Stimulated activated CD4-positive, alpha-beta T cell treated with anti-CD3 and anti-CD28 coated beads, TNF-alpha, amount 100 ng/mL, for 24 hours (primary cell): ENCODE measurements around the gene ZWILCH.
"Not testable (repeated sequence)": the region's sequence is repeated elsewhere in the genome, so short reads cannot be mapped to it uniquely, and the experiment has no call there.

Source experiments
- DNase-seq, 3 experiments: peaks; one replicate each; pipeline ENCODE4 v3.0.0-alpha.2; 2020; ENCODE audit warnings: low read depth in 3 of 3

ZWILCH gene

GRCh38 chr15:66581972-66582537, 76.9 kb downstream of the ZWILCH start:
- DNase-seq, result no peak

DNA sequence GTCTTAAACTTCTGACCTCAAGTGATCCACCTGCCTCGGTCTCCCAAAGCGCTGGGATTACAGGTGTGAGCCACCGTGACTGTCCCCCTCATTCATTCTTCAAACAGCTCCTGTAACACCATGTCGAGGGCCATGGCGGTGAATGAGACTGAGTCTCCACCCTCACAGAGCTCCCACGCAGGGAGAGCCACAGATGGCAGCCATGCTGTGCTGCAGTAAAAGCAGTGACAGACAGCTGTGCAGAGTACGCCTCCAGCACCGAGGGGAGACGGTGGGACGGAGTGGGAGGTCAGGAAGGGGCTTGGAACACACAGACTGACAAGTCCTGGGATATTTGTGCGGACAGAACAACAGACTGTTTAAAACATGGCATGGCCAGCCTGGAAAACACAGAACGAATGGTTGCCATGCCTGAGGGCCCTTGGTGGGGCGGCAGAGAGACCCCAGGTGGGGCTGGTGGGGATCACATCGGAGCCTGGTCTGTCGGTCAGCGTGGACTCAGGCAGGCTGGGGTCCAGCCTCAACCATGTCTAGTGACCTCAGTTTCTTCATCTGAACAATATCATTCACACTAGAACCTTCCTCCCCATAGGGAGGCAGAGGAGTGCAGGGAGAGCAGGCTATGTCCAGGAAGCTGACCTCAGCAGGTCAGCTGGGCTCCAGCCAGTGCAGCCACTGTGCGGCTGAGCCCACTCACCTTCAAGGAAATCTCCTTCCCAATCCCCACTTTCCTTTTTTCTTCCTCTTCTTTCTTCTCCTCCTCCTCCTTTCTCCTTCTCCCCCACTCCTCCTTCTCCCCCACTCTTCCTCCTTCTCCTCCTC, 81.2 kb downstream of the ZWILCH start:
- DNase-seq, result no peak

DNA sequence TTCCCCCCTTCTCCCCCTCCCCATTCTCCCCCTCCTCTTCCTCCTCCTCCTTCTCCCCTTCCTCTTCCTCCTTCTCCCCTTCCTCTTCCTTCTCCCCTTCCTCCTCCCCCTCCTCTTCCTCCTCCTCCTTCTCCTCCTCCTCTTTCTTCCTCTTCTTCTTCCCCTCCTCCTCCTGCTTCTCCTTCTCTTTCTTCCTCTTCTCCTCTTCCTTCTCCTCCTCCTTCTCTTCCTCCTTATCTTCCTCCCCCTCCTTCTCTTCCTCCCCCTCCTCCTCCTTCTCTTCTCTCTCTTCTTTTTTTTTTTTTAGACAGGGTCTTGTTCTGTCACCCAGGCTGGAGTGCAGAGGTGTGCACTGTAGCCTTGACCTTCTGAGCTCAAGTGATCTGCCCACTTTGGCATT, 81.9 kb downstream of the ZWILCH start:
- DNase-seq, result no peak

- DNase-seq, result no peak
These were observed 82.6 kb downstream of the ZWILCH start for GRCh38 chr15:66587749-66588148.

GRCh38 chr15:66588537-66588936, 83.4 kb downstream of the ZWILCH start:
- no peak for DNase-seq

DNA sequence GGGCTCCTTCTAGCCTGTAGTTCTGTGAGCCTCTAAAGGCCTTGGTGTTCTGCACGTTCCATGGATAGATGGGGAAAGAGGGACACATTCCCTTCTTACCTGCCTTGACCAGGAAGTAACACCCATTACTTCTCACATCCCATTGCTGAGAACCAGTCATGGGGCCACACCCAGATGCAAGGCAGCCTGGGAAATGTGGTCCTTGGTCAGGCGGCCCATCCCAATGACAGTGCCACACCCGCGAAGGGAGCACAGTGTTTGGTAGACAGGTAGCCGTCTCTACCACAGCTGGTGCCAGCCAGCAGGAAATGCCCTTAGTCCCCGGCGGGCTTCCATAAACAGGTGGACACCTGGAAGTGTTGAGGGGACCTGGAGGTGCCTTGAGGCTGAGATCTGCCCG, 83.8 kb downstream of the ZWILCH start:
- DNase-seq, result no peak

- DNase-seq, result not testable (repeated sequence)
These were observed 84.3 kb downstream of the ZWILCH start for GRCh38 chr15:66589429-66589828.

- no peak for DNase-seq
These were observed 85.3 kb downstream of the ZWILCH start for GRCh38 chr15:66590435-66590834.

DNA sequence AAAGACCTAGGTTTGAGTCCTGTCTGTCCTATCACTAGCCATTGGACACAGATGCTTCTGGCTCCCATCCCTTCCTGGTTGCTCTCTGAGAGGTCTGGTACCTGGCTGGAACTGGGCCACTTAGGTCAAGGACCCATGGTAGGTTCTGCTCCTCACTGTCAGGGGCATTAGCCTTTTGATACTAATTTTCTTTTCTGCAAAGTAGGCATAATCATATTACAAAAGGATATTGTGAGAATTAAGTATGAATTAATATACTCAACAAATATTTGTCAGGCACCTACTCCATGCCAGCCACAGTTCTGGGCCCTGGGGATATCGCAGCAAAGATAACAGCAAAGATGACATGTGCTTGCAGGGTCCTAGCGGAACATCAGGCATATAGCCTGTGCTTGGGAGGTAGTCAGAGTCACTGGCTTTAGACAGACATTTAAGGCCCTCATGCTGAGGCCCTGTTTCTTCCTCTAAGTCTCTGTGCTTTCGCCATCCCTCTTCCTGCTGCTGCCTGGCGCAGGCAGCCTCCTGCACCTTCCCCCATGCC, 86.3 kb downstream of the ZWILCH start:
- no peak for DNase-seq

DNA sequence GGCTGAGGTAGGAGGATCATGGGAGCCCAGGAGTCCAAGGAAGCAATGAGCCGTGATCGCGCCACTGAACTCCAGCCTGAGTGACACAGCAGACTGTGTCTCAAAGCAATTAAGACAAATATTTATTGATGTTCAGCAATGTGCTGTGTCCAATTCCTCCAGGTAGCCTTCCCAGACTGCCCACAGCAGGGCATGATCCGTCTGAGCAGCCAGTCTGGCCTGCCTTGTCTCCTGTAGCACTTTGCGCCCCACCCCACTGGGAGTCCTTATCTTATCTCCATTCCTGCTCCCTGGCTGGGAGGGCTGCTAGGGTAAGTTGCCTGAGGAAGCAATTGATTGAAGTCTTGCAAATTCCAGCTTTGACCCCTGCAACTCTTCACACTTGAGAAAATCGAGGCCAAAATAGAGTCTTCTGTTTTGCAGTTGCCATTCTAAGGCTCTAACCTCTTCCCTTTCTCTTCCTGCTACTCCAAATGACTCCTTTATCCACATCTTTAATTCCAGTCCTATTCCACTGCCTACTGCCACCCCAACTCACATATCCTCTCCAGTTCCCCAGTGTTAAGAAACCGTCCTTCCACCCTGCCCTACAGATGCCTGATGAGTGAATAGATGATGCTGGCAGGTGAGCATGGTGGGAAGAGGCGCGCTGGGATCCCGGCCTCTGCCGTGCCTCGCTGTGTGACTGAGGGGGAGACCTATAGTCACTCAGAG, 87.5 kb downstream of the ZWILCH start:
- no peak for DNase-seq

GRCh38 chr15:66593219-66593780, 88.2 kb downstream of the ZWILCH start:
- no peak for DNase-seq

DNA sequence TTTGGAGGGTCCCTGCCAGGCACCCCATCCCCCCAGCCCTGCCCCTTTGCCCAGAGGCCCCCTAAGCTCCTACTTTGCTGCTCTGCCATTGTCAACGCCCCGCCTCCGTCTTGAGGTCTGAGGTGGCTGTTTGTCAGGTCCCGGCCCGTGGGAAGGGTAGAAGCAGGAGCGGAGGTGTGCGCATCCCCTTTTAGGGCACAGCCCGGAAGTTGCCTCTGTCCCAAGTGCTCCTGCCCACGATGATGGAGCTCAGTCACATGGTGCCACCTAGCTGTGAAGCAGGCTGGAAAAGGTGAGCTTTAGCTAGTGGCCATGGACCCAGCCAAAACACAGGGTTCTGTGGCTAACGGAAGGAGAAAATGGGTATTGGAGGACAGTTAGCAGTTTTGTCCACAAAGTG, 89.2 kb downstream of the ZWILCH start:
- no peak for DNase-seq

DNA sequence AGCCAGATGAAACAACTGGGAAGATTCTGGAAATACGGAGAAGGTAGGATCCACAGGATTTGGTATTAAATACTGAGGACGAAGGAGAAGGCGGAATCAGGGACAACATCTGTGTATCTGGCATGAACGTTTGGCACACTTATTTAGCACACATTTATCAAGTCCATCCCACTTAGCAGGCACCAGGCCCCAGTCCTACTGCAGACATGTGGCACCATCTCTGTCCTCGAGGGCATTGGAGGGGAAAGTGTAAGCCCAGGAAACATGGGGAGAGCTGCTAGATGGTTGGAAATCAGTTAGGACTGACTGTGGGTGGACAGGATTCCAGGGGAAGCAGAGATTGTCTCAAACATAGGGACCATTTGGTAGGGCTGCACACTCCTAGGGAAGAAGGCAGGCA, 89.7 kb downstream of the ZWILCH start:
- DNase-seq, result no peak

- no peak for DNase-seq
These were observed 90.2 kb downstream of the ZWILCH start for GRCh38 chr15:66595332-66595731.

- DNase-seq, result no peak
These were observed 90.9 kb downstream of the ZWILCH start for GRCh38 chr15:66595931-66596545.

DNA sequence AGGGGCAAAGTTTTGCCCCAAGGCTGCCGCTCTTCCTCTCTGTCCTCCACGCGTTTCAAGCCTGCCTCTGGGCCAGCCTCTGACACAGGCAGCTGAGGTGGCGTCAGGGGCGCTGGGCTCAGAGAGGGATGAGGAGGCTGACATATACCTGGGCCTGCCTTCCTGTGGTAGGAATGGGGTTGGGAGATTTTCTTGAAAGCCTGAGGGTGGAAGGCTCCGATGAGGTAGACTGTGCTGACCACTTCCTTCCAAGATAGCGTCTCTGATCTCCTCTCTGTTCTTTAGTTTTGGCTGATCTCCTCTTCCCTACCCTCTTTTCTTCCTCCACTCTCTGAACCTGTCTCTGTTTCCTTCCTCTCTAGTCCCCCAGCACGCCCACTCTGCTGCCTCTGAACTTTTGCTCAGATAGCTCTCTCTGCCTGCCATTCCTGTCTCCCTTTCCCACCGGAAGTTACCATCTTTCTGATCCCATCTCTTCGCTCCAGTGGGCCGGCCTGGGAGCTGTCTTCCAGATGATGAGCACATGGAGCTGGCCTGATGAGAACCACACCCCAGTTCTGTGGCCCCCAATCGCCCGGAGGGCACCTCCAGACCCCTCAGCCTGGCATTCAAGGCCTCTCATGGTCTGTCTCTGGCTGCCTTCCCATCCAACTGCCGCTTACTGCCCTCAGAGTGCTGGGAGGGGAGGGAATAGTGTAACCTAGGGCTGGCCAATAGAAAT, 93.1 kb downstream of the ZWILCH start:
- DNase-seq, result no peak
